Vagina (tissue), 2 donors: ENCODE results near the gene NF2. TPM values are rescaled to one million over a fixed set of nuclear protein-coding genes. Genes with fewer than 3 reads are reported as not detected.

Source experiments
- DNase-seq, 2 donors: peaks; one replicate each; pipeline ENCODE4 v3.0.0-alpha.2; 2017; ENCODE audit errors: extremely low spot score in 2 of 2
- H3K27ac ChIP-seq: fragments of 200-600 bp; sonication (generic); one replicate; pipeline ENCODE4 v1.5.1; 2019
- H3K27me3 ChIP-seq: fragments of 200-600 bp; sonication (generic); one replicate; pipeline ENCODE4 v1.5.1; 2019
- H3K36me3 ChIP-seq, 2 donors: fragments of 200-600 bp; sonication (generic); one replicate each; pipeline ENCODE4 v1.5.1; 2017 to 2019
- H3K4me1 ChIP-seq: fragments of 200-600 bp; sonication (generic); one replicate; pipeline ENCODE4 v1.5.1; 2019
- H3K4me3 ChIP-seq, 2 donors: fragments of 200-600 bp; sonication (generic); 1 replicate in 1 of 2; 2 replicates in 1 of 2; pipeline ENCODE4 v1.5.1; 2016 to 2019
- H3K9me3 ChIP-seq: fragments of 200-600 bp; sonication (generic); one replicate; pipeline ENCODE4 v1.5.1; 2019
- CTCF ChIP-seq, 3 experiments: fragments of 450-650 bp in 2 of 3; fragments of 200-600 bp in 1 of 3; sonication (generic) in 1 of 3; IDR thresholded peaks; one replicate each; pipeline ENCODE4 v1.5.1; 2017 to 2019; ENCODE audit warnings: antibody characterized with exemption in 3 of 3, mild to moderate bottlenecking in 2 of 3, moderate library complexity in 2 of 3
- POLR2A ChIP-seq, 2 donors: fragments of 450-650 bp; IDR thresholded peaks; one replicate each; pipeline ENCODE4 v1.6.1; 2017; ENCODE audit warnings: antibody characterized with exemption in 2 of 2, mild to moderate bottlenecking in 2 of 2, moderate library complexity in 2 of 2
- POLR2AphosphoS5 ChIP-seq, 2 donors: sonication (generic); formaldehyde crosslinking; IDR thresholded peaks; one replicate each; pipeline ENCODE4 v1.9.0; 2017; ENCODE audit warnings: antibody characterized with exemption in 2 of 2, mild to moderate bottlenecking in 2 of 2, low read depth in 1 of 2; ENCODE audit not compliant: insufficient read depth in 1 of 2
- intact Hi-C: fragments of 100-400 bp; cut with DNase I; formaldehyde crosslinking; loops from one replicate; pipeline ENCODE4 v1.15.1; 2023
- total RNA-seq: library from RNA; depleted of rRNA; stranded (reverse); fragments of >200 nt; gene quantifications from one replicate; pipeline ENCODE4 v1.2.3, GENCODE V29; 2016

The NF2 gene
- total RNA-seq, 1 donor from 2014 or later, result 15.7 TPM

- intact Hi-C loops, result loop anchor here (10.0 kb wide), 2 partner anchors 283 to 363 kb away; partner anchors contain the start of gene HORMAD2
- Histone ChIP-seq H3K4me3 (no peak overlapping the region), H3K27me3 (no peaks in the 10 kb centered on the region), H3K27ac (no peak overlapping the region), H3K36me3 (no peaks in the 10 kb centered on the region), H3K4me1 (no peaks in the 10 kb centered on the region), H3K9me3 (no peaks in the 10 kb centered on the region)
- DNase-seq, result no peak
- TF ChIP-seq CTCF (IDR thresholded peaks at IDR 0.05) (no peak), POLR2AphosphoS5 (IDR thresholded peaks at IDR 0.05; ENCODE audit: insufficient read depth in 1 of 2, low read depth in 1 of 2) (no peak), POLR2A (IDR thresholded peaks at IDR 0.05) (no peak)
Measured at GRCh38 chr22:29722151-29722550, 118.7 kb downstream of the NF2 start.

- H3K9me3 ChIP-seq, result no peaks in the 10 kb centered on the region
- H3K4me3 ChIP-seq, result no peak overlapping the region
- TF ChIP-seq POLR2AphosphoS5 (IDR thresholded peaks at IDR 0.05; ENCODE audit: insufficient read depth in 1 of 2, low read depth in 1 of 2) (no peak), POLR2A (IDR thresholded peaks at IDR 0.05) (no peak), CTCF (IDR thresholded peaks at IDR 0.05) (no peak)
- no peaks in the 10 kb centered on the region for H3K4me1 ChIP-seq
- intact Hi-C loops, result loop anchor here (10.0 kb wide), 2 partner anchors 282 to 362 kb away; partner anchors contain the start of gene HORMAD2
- DNase-seq, result no peak
- H3K27ac ChIP-seq, result no peak overlapping the region
- no peaks in the 10 kb centered on the region for H3K27me3 ChIP-seq
- no peaks in the 10 kb centered on the region for H3K36me3 ChIP-seq
Measured at GRCh38 chr22:29722587-29722986, 119.2 kb downstream of the NF2 start.

- TF ChIP-seq POLR2A (IDR thresholded peaks at IDR 0.05), result no peak
- TF ChIP-seq POLR2AphosphoS5 (IDR thresholded peaks at IDR 0.05; ENCODE audit: insufficient read depth in 1 of 2, low read depth in 1 of 2), result no peak
- TF ChIP-seq CTCF (IDR thresholded peaks at IDR 0.05), result no peak
- Histone ChIP-seq H3K27me3 (no peaks in the 10 kb centered on the region), H3K4me3 (no peak overlapping the region), H3K36me3 (no peaks in the 10 kb centered on the region), H3K9me3 (no peaks in the 10 kb centered on the region), H3K4me1 (no peaks in the 10 kb centered on the region), H3K27ac (no peak overlapping the region)
- no peak for DNase-seq
- intact Hi-C loops, result loop anchor here (10.0 kb wide), 2 partner anchors 281 to 361 kb away; partner anchors contain the start of gene HORMAD2
Measured at GRCh38 chr22:29723766-29724165, 120.3 kb downstream of the NF2 start.

- DNase-seq, result no peak
- TF ChIP-seq POLR2A (IDR thresholded peaks at IDR 0.05) (no peak), POLR2AphosphoS5 (IDR thresholded peaks at IDR 0.05; ENCODE audit: insufficient read depth in 1 of 2, low read depth in 1 of 2) (no peak), CTCF (IDR thresholded peaks at IDR 0.05) (no peak)
- no peaks in the 10 kb centered on the region for H3K4me1 ChIP-seq
- intact Hi-C loops, result loop anchor here (10.0 kb wide), 2 partner anchors 280 to 360 kb away; partner anchors contain the start of gene HORMAD2
- H3K36me3 ChIP-seq, result no peaks in the 10 kb centered on the region
- H3K27ac ChIP-seq, result no peak overlapping the region
- H3K27me3 ChIP-seq, result no peaks in the 10 kb centered on the region
- no peaks in the 10 kb centered on the region for H3K9me3 ChIP-seq
- no peak overlapping the region for H3K4me3 ChIP-seq
Measured at GRCh38 chr22:29724843-29725242, 121.4 kb downstream of the NF2 start.

- intact Hi-C loops, result loop anchor here (10.0 kb wide), 2 partner anchors 279 to 359 kb away; partner anchors contain the start of gene HORMAD2
- no peak overlapping the region for H3K27ac ChIP-seq
- no peak for TF ChIP-seq CTCF (IDR thresholded peaks at IDR 0.05)
- no peak for TF ChIP-seq POLR2AphosphoS5 (IDR thresholded peaks at IDR 0.05; ENCODE audit: insufficient read depth in 1 of 2, low read depth in 1 of 2)
- TF ChIP-seq POLR2A (IDR thresholded peaks at IDR 0.05), result no peak
- H3K4me3 ChIP-seq, result no peak overlapping the region
- no peak for DNase-seq
- no peaks in the 10 kb centered on the region for H3K27me3 ChIP-seq
- no peaks in the 10 kb centered on the region for H3K4me1 ChIP-seq
- peaks cover 0 to 6% of the 10 kb centered on the region in 2 donors for H3K36me3 ChIP-seq
- no peaks in the 10 kb centered on the region for H3K9me3 ChIP-seq
Measured at GRCh38 chr22:29726106-29726505, 122.7 kb downstream of the NF2 start.
